Right ventricle myocardium superior (tissue), 1 donor: Measurements from ENCODE around the gene MYO3B. TPM values are rescaled to one million over a fixed set of nuclear protein-coding genes. Genes with fewer than 3 reads are reported as not detected.
"Not testable (repeated sequence)": the region's sequence is repeated elsewhere in the genome, so short reads cannot be mapped to it uniquely, and the experiment has no call there.

Source experiments
- ATAC-seq: fragments of 200-7000 bp; cut with Tn5 transposase; one replicate; pipeline ENCODE4 v1.9.1; 2020; ENCODE audit warnings: mild to moderate bottlenecking; ENCODE audit not compliant: poor library complexity
- DNase-seq: peaks from one replicate; pipeline ENCODE4 v3.0.0-alpha.2; 2020
- intact Hi-C: fragments of 100-400 bp; cut with DNase I; formaldehyde crosslinking; loops from one replicate; pipeline ENCODE4 v1.11.2; 2022
- total RNA-seq: library from RNA; stranded (reverse); fragmentation: NEBNext Ultra II Directional; extraction: Animal tissue kit (Norgen Biotek cat#: 25700); gene quantifications from one replicate; pipeline ENCODE4 v1.2.1, GENCODE V29; 2021
- donor health status: DM: no; HTN: yes; CAD: no; lungs with severe emphysema.

The MYO3B gene
- total RNA-seq, 1 donor from 2014 or later: not detected

GRCh38 chr2:170579511-170579910 lies 401.6 kb downstream of the MYO3B start:
- ATAC-seq (no peak), DNase-seq (no peak)
- intact Hi-C loops: no loop called here

GRCh38 chr2:170582313-170582712 lies 404.4 kb downstream of the MYO3B start:
- intact Hi-C loops: no loop called here
- ATAC-seq (no peak), DNase-seq (no peak)

GRCh38 chr2:170582751-170583463 lies 405.0 kb downstream of the MYO3B start:
- DNase-seq (no peak), ATAC-seq (no peak)
- intact Hi-C loops: no loop called here

- DNase-seq: no peak
- ATAC-seq: no peak
- intact Hi-C loops: no loop called here
Measured at GRCh38 chr2:170585067-170585466, 407.1 kb downstream of the MYO3B start.

GRCh38 chr2:170586571-170587095 lies 408.7 kb downstream of the MYO3B start:
- intact Hi-C loops: no loop called here
- DNase-seq: no peak
- no peak for ATAC-seq

GRCh38 chr2:170587117-170587516 lies 409.2 kb downstream of the MYO3B start:
- intact Hi-C loops: no loop called here
- DNase-seq: no peak

GRCh38 chr2:170587922-170588321 lies 410.0 kb downstream of the MYO3B start:
- no peak for ATAC-seq
- intact Hi-C loops: no loop called here
- DNase-seq: no peak

More at GRCh38 chr2:170587117-170587516, 409.2 kb downstream of the MYO3B start:
- no peak for ATAC-seq

- ATAC-seq (no peak), DNase-seq (no peak)
- intact Hi-C loops: no loop called here
Measured at GRCh38 chr2:170588729-170589128, 410.8 kb downstream of the MYO3B start.

- DNase-seq: no peak
- ATAC-seq: no peak
- intact Hi-C loops: no loop called here
Measured at GRCh38 chr2:170596576-170596975, 418.6 kb downstream of the MYO3B start.

GRCh38 chr2:170598067-170598395 lies 420.1 kb downstream of the MYO3B start:
- intact Hi-C loops: no loop called here
- no peak for ATAC-seq
- DNase-seq: no peak

GRCh38 chr2:170601489-170601888 lies 423.5 kb downstream of the MYO3B start:
- intact Hi-C loops: no loop called here
- DNase-seq (no peak), ATAC-seq (no peak)

GRCh38 chr2:170605862-170606261 lies 427.9 kb downstream of the MYO3B start:
- intact Hi-C loops: no loop called here
- no peak for DNase-seq
- ATAC-seq: no peak

- DNase-seq (no peak), ATAC-seq (no peak)
- intact Hi-C loops: no loop called here
Measured at GRCh38 chr2:170607171-170607570, 429.2 kb downstream of the MYO3B start.

- DNase-seq (no peak), ATAC-seq (no peak)
- intact Hi-C loops: no loop called here
Measured at GRCh38 chr2:170610615-170611014, 432.7 kb downstream of the MYO3B start.

GRCh38 chr2:170618948-170619347 lies 441.0 kb downstream of the MYO3B start:
- intact Hi-C loops, ATAC-seq, DNase-seq: not testable (repeated sequence)

- intact Hi-C loops, ATAC-seq, DNase-seq: not testable (repeated sequence)
Measured at GRCh38 chr2:170635094-170635493, 457.1 kb downstream of the MYO3B start.

- ATAC-seq (no peak), DNase-seq (no peak)
- intact Hi-C loops: no loop called here
Measured at GRCh38 chr2:170639635-170640034, 461.7 kb downstream of the MYO3B start.

- no peak for DNase-seq
- intact Hi-C loops: no loop called here
- no peak for ATAC-seq
Measured at GRCh38 chr2:170641961-170642360, 464.0 kb downstream of the MYO3B start.

GRCh38 chr2:170643346-170643745 lies 465.4 kb downstream of the MYO3B start:
- intact Hi-C loops: no loop called here
- DNase-seq: no peak
- ATAC-seq: no peak

- ATAC-seq (no peak), DNase-seq (no peak)
Measured at GRCh38 chr2:170647741-170648436, 469.9 kb downstream of the MYO3B start.

More at GRCh38 chr2:170647741-170648436, 469.9 kb downstream of the MYO3B start:
- intact Hi-C loops: no loop called here
